ENCODE data around the gene PPP4R1. TPM values are rescaled to one million over a fixed set of nuclear protein-coding genes. Genes with fewer than 3 reads are reported as not detected.

PPP4R1 gene
- total RNA-seq, 1 experiment from 2014 or later = 110 TPM

- TF ChIP-seq CTCF (IDR thresholded peaks at IDR 0.05; ENCODE audit: unreplicated experiment) = no peak
- Mint-ChIP-seq H3K27ac (ENCODE audit: unreplicated experiment) (peak overlapping the region; percentile 57), H3K4me1 (ENCODE audit: low read depth, unreplicated experiment) (no peaks in the 10 kb centered on the region), H3K9me3 (ENCODE audit: low read depth, unreplicated experiment) (no peaks in the 10 kb centered on the region), H3K27me3 (ENCODE audit: unreplicated experiment) (no peaks in the 10 kb centered on the region), H3K4me3 (ENCODE audit: low read depth, unreplicated experiment) (no peak overlapping the region), H3K36me3 (ENCODE audit: insufficient read depth, unreplicated experiment) (peaks cover 43% of the 10 kb centered on the region)
- DNase-seq = no peak
- CTCF ChIA-PET = no interaction called here
- intact Hi-C loops (cut with micrococcal nuclease; ENCODE audit: unreplicated experiment) = no loop called here
- BruUV-seq (replicated peaks) = TSS peak; percentile 30
Measured at GRCh38 chr18:9542924-9543323, 71.4 kb downstream of the PPP4R1 start.

DNA sequence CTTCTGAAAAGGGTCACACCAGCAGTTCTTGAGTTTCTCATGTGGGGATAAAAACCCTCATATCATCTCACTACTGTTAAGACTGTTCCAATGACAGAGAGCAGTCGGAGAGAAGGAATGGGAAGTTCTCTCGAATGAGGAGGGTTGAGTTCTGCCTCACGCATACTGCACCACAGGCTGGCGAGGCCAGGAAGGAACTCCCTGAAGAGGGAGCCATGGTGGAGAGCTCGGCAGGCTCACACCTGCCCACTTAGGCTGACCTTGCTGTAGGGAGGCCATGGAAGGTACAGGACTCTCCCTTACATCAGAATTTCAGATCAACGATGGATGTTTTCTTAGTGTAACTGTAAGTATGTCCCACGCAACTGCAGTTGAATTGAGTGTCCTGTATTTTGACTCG lies 74.4 kb downstream of the PPP4R1 start:
- no TSS peak for BruUV-seq (replicated peaks)
- Mint-ChIP-seq H3K27me3 (ENCODE audit: unreplicated experiment) (no peaks in the 10 kb centered on the region), H3K4me1 (ENCODE audit: low read depth, unreplicated experiment) (no peaks in the 10 kb centered on the region), H3K27ac (ENCODE audit: unreplicated experiment) (no peak overlapping the region), H3K4me3 (ENCODE audit: low read depth, unreplicated experiment) (no peak overlapping the region), H3K9me3 (ENCODE audit: low read depth, unreplicated experiment) (no peaks in the 10 kb centered on the region), H3K36me3 (ENCODE audit: insufficient read depth, unreplicated experiment) (peaks cover 36% of the 10 kb centered on the region)
- intact Hi-C loops (cut with micrococcal nuclease; ENCODE audit: unreplicated experiment) = no loop called here
- no peak for DNase-seq
- no peak for TF ChIP-seq CTCF (IDR thresholded peaks at IDR 0.05; ENCODE audit: unreplicated experiment)
- CTCF ChIA-PET = no interaction called here

GRCh38 chr18:9539283-9539682 lies 75.1 kb downstream of the PPP4R1 start:
- no peak for DNase-seq
- H3K27ac Mint-ChIP-seq (ENCODE audit: unreplicated experiment) = peak overlapping the region; percentile 15
- no peak for TF ChIP-seq CTCF (IDR thresholded peaks at IDR 0.05; ENCODE audit: unreplicated experiment)
- CTCF ChIA-PET = no interaction called here
- BruUV-seq (replicated peaks) = no TSS peak
- H3K9me3 Mint-ChIP-seq (ENCODE audit: low read depth, unreplicated experiment) = no peaks in the 10 kb centered on the region
- intact Hi-C loops (cut with micrococcal nuclease; ENCODE audit: unreplicated experiment) = no loop called here
- no peaks in the 10 kb centered on the region for H3K27me3 Mint-ChIP-seq (ENCODE audit: unreplicated experiment)
- no peak overlapping the region for H3K4me3 Mint-ChIP-seq (ENCODE audit: low read depth, unreplicated experiment)
- peaks cover 32% of the 10 kb centered on the region for H3K36me3 Mint-ChIP-seq (ENCODE audit: insufficient read depth, unreplicated experiment)
- no peaks in the 10 kb centered on the region for H3K4me1 Mint-ChIP-seq (ENCODE audit: low read depth, unreplicated experiment)

DNA sequence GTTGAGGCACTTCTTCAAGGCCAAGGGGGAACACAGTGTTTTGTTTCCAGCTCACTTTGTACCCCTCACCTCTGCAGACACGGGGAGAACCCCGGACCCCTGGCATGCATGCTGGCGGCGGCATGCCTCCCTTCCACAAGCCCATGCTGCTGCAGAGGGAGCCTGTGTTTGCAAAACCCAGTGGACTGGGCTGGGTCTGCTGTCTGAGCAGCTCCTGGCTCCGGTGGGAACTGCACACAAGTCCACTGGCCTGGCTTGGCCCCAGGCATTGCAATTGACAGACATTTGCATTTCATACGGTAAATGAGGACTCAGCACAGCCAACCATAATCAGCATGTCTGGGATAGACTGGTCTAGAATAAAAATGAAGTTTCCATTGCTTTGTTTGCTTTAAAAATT lies 76.7 kb downstream of the PPP4R1 start:
- H3K27ac Mint-ChIP-seq (ENCODE audit: unreplicated experiment) = no peak overlapping the region
- BruUV-seq (replicated peaks) = no TSS peak
- no peak overlapping the region for H3K4me3 Mint-ChIP-seq (ENCODE audit: low read depth, unreplicated experiment)
- no peaks in the 10 kb centered on the region for H3K27me3 Mint-ChIP-seq (ENCODE audit: unreplicated experiment)
- no peaks in the 10 kb centered on the region for H3K9me3 Mint-ChIP-seq (ENCODE audit: low read depth, unreplicated experiment)
- TF ChIP-seq CTCF (IDR thresholded peaks at IDR 0.05; ENCODE audit: unreplicated experiment) = no peak
- no peaks in the 10 kb centered on the region for H3K4me1 Mint-ChIP-seq (ENCODE audit: low read depth, unreplicated experiment)
- intact Hi-C loops (cut with micrococcal nuclease; ENCODE audit: unreplicated experiment) = no loop called here
- no peak for DNase-seq
- H3K36me3 Mint-ChIP-seq (ENCODE audit: insufficient read depth, unreplicated experiment) = peaks cover 24% of the 10 kb centered on the region
- CTCF ChIA-PET = no interaction called here
